ENCODE measurements around the gene ZNF536.

Gene ZNF536

DNA sequence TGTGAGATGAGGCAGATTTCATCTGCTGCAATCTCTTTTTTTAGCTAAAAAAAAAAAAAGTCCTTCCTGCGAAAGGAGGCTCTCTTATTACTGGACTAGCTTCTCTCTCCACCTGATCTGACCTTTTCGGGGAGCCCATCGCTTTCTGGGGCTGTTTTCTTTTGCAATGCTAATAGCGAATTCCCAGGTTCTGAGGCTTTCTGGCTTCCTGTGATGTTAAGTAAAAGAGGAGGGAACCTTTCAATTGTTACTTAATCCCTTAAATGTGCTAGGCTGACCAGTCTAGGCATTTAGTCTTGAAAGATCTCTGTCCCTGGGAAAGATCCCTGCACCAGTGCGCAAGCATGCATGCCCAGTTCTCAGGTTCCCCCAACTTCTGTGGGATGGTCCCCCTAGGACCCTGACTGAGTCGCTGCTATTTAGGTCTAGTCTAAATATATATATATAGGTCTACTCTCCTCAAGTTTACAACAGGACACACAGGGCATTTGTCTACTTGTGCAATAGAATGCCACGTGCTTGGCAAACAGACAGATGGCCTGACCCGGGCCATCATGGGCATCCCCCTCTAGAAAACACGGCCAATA is 224.7 kb downstream of the ZNF536 start:
- no peak overlapping the region for H3K27ac ChIP-seq
- TF ChIP-seq CTCF (conservative IDR thresholded peaks at IDR 0.05; ENCODE audit: low read depth): no peak
- CTCF ChIA-PET: no interaction called here
- POLR2A ChIA-PET (ENCODE audit: low non-redundant PET): no interaction called here
- no peak for DNase-seq (ENCODE audit: low spot score)

- no peak for TF ChIP-seq CTCF (conservative IDR thresholded peaks at IDR 0.05; ENCODE audit: low read depth)
- no peak overlapping the region for H3K27ac ChIP-seq
- no peak for DNase-seq (ENCODE audit: low spot score)
- ChIA-PET CTCF (no interaction called here), POLR2A (ENCODE audit: low non-redundant PET) (no interaction called here)
Observed at GRCh38 chr19:30598688-30599087, 226.5 kb downstream of the ZNF536 start.

GRCh38 chr19:30602661-30603350 is 230.6 kb downstream of the ZNF536 start:
- POLR2A ChIA-PET (ENCODE audit: low non-redundant PET): no interaction called here
- CTCF ChIA-PET: no interaction called here
- DNase-seq (ENCODE audit: low spot score): no peak
- no peak for TF ChIP-seq CTCF (conservative IDR thresholded peaks at IDR 0.05; ENCODE audit: low read depth)
- H3K27ac ChIP-seq: no peak overlapping the region

GRCh38 chr19:30604657-30605056 is 232.5 kb downstream of the ZNF536 start:
- ChIA-PET POLR2A (ENCODE audit: low non-redundant PET) (no interaction called here), CTCF (interaction anchor here (0.6 kb wide), 1 partner anchor 747 kb away, joined by 4 read pairs; no protein-coding TSS in a partner anchor)
- H3K27ac ChIP-seq: no peak overlapping the region
- DNase-seq (ENCODE audit: low spot score): no peak
- no peak for TF ChIP-seq CTCF (conservative IDR thresholded peaks at IDR 0.05; ENCODE audit: low read depth)

DNA sequence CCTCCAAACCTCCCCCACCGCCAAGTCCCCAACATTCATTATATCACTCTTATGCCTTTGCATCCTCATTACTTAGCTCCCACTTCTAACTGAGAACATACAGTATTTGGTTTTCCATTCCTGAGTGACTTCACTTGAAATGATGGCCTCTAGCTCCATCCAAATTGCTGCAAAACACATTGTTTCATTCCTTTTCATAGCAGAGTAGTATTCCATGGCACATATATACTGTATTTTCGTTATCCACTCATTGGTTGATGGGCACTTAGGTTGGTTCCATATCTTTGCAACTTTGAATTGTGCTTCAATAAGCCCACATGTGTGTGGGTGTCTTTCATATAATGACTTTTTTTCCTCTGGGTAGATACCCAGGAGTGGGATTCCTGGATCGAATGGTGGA is 233.1 kb downstream of the ZNF536 start:
- no peak overlapping the region for H3K27ac ChIP-seq
- POLR2A ChIA-PET (ENCODE audit: low non-redundant PET): no interaction called here
- no peak for TF ChIP-seq CTCF (conservative IDR thresholded peaks at IDR 0.05; ENCODE audit: low read depth)
- CTCF ChIA-PET: no interaction called here
- no peak for DNase-seq (ENCODE audit: low spot score)

DNA sequence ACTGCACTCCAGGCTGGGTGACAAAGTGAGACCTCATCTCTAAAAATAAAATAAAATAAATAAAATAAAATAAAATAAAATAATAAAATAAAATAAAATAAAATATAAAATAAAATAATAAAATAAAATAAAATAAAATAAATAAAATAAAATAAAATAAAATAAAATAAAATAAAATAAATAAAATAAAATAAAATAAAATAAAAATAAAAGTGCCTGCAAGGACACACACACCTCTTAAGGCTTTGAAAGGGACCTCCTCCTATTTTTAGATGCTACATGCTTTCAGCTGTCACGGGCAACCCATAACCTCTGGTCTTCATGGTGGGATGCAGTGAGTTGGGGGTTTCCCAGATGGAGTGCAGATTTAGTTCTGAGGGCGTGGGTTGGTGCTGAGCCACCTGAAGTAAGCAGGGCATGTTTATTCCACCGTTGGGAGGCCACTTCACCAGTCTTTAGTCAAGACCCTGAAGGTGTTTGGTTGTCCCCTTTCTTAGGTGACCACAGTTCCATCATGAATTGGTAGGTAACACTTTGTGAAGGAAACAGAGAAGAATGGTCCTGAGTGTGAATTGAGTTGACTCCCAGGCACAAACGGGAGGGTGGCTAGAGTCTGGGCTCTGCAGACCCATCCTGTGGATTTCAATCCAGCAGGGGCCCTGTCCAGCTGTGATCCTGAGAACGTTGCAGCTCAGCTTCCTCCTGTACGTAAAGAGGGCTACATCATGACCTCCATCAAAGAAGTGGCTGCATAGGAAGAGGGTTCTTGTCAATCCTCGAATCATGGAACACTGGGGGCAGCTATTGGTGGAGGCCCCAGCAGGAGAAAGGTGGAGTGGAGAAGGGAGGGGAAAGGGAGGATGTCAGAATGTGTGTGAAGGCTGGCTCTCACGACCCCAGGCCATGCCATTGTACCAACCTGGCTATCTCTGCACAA is 234.2 kb downstream of the ZNF536 start:
- POLR2A ChIA-PET (ENCODE audit: low non-redundant PET): no interaction called here
- no peak overlapping the region for H3K27ac ChIP-seq
- no peak for DNase-seq (ENCODE audit: low spot score)
- TF ChIP-seq CTCF (conservative IDR thresholded peaks at IDR 0.05; ENCODE audit: low read depth): no peak
- CTCF ChIA-PET: no interaction called here

Measured in RWPE1 (cell line).